Stomach (tissue), 4 donors: Measurements from ENCODE around the gene HSPA1L.
"Not testable (repeated sequence)": the region's sequence is repeated elsewhere in the genome, so short reads cannot be mapped to it uniquely, and the experiment has no call there.

ENCODE experiments used
- CTCF ChIP-seq, 7 experiments: fragments of 450-650 bp in 4 of 7; fragments of 200-600 bp in 3 of 7; sonication (generic) in 3 of 7; IDR thresholded peaks; one replicate each; pipeline ENCODE4 v1.5.1; 2016 to 2019; ENCODE audit warnings: antibody characterized with exemption in 7 of 7, control low read depth in 2 of 7, mild to moderate bottlenecking in 1 of 7
- POLR2A ChIP-seq, 4 donors: fragments of 450-650 bp; IDR thresholded peaks; one replicate each; pipeline ENCODE4 v1.6.1; 2016; ENCODE audit warnings: antibody characterized with exemption in 4 of 4, control low read depth in 2 of 4, mild to moderate bottlenecking in 1 of 4, moderate library complexity in 1 of 4

- not testable (repeated sequence) for TF ChIP-seq CTCF, POLR2A (IDR thresholded peaks at IDR 0.05)
These were observed 42.7 kb upstream of the HSPA1L start for GRCh38 chr6:31857774-31858173.
